Measurements from ENCODE around the gene SHKBP1.

DNA sequence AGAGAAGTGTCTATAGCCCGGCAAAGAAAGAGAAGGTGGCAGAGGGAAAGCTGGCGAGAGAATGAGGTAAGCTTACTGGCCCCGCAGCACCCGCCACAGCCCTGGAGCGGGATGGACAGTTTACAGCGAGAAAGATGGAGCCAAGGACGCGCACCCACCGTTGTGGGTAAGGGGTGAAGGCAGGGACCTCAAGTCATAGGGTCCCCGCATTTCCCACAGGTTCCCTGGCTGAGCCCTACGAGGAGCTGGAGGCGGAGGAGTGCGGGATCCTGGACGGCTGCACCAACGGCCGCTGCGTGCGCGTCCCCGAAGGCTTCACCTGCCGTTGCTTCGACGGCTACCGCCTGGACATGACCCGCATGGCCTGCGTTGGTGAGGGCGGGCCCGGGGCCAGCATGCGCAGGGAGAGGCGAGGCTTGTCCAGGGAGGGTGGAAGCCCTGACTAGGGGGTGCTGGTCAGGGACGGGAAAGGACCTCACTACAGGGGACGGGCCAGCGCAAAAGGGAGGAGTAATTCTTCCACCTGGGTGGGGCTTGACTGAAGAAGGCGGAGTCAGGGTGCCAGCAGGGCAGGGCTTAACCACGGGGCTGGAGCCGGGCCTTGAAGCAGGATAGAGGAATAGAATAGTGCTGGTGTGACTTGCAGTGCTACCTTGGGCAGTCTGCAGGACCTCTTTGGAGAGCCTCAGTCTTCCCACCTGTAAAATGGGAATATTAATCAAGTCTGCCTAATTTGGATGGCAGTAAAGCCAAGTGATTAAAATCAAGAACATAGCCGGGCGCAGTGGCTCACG, 51.0 kb downstream of the SHKBP1 start:
- TF ChIP-seq, protein P1, sequence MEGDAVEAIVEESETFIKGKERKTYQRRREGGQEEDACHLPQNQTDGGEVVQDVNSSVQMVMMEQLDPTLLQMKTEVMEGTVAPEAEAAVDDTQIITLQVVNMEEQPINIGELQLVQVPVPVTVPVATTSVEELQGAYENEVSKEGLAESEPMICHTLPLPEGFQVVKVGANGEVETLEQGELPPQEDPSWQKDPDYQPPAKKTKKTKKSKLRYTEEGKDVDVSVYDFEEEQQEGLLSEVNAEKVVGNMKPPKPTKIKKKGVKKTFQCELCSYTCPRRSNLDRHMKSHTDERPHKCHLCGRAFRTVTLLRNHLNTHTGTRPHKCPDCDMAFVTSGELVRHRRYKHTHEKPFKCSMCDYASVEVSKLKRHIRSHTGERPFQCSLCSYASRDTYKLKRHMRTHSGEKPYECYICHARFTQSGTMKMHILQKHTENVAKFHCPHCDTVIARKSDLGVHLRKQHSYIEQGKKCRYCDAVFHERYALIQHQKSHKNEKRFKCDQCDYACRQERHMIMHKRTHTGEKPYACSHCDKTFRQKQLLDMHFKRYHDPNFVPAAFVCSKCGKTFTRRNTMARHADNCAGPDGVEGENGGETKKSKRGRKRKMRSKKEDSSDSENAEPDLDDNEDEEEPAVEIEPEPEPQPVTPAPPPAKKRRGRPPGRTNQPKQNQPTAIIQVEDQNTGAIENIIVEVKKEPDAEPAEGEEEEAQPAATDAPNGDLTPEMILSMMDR (IDR thresholded peaks at IDR 0.05): no peak
- TF ChIP-seq POLR2A (IDR thresholded peaks at IDR 0.05): no peak
